CD4-positive, alpha-beta T cell treated with Interleukin-6 for 4 hours (primary cell): ENCODE results near the gene NUP62CL.

Experiments used
- DNase-seq: peaks from one replicate; pipeline ENCODE4 v3.0.0-alpha.2; 2020; ENCODE audit warnings: mixed read lengths

NUP62CL gene

DNA sequence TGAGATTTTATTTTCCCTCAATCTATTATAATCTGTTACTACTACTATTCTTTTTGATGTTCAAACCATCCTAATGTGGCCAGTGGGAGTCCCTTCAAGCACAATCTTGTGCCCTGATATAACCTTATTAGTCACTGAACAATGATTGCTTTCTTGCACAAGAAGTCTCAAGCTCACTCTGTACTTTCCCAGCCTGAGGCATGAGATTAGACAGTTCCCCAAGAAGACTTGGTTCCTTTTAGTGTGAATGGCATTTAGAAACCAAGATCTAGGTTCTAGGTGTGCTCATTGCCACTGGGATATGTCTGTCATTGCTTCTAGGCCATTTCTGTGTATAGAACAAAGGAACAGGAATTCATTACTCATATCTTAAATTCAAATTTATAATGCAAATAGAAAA is 59.6 kb downstream of the NUP62CL start:
- DNase-seq, result no peak

- no peak for DNase-seq
Measured at GRCh38 chrX:107135965-107136307, 70.3 kb downstream of the NUP62CL start.

GRCh38 chrX:107135049-107135964 is 70.9 kb downstream of the NUP62CL start:
- DNase-seq, result peak; percentile 24

DNA sequence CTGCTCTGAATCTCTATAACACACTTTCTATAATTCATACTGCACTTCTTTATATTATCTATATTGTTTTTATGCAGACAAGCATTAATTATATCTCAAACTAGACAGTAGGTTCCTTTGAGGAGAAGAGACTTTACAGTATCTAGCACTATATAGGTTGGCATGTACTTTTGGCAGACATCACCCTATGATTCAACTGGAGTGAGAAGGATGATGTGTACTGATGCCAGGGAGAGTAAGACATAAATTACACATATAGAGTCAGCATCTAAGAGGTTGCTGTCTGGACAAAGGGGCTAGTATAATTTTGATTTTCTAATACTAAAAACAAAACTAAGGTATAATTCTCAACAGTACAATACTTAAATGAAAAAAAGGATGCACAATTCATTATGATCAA is 82.5 kb downstream of the NUP62CL start:
- no peak for DNase-seq

DNA sequence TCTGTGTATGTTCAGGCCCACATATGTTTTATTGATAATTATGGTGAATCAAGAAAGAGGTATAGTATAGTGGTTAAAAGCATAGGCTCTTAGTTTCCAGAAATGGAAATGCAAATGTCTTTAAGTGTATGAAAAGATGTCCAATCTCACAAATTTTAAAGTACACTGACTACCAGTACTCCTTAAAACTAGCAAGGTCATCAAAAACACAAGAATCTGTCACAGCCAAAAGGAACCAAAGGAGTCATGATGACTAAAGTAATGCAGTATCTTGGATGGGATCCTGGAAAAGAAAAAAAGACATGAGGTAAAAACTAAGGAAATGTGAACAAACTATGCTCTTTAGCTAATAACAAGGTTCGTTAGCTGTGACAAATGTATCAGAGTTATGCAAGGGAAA is 87.0 kb downstream of the NUP62CL start:
- DNase-seq, result no peak

DNA sequence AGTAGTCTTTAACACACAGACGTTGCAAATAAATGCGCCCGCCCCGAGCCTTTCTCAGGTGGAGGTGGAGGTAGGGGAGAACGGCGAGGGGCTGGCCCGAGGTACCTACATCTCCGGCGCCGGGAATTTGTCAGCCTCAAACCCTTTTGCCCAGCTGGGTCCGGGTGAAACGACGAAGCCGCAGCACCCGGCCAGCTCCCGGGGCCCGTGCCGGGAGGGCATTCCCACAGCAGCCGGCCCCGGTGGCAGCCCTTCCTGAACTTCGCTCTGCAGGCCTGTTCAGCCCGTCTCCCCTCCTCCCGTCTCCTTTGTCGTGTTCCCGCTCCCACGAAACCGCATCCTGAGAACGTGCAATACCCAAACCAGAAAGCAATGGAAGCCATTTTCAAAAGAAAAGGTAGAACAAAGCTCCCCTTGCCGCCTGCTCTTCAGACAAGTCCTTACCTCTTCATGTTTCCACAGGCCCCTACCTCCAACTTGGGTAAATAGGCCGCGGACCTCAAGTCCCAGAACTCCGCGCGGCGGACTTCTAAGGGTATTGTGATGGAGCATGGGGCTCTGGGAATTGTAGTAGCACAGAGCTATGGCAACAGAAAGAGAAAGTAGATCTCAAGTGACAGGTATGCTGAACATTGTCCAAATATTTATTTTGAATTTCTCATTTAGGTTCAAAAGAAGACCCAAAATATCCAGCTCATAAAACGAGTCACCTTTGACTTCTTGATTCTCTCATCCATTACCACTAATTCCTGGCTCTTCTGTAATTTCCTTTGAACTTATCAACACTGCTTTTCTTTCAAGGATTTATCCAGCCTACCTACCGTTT is 87.7 kb downstream of the NUP62CL start, which contains the start of gene RBM41:
TSS of gene RBM41 (minus strand) at position 501 of the 826 bp plus-strand sequence. CDS start at position 452, 49 bp downstream.
- peak; percentile 75 for DNase-seq

DNA sequence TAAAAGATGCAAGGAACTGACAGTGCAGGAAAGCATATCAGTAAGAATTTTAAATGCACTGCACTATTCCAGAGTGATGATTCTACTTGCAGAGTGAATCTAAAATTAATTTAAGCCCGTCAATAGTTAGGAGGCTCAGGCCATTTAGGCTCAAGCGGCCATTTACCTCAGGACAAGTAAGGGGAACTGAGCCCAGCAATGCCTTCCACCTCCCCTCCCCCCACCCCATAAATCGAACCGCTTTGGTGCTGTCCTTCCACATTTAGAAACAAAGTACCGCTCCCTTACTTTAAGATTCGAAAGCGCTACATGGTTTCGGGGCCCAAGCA is 88.3 kb downstream of the NUP62CL start:
- no peak for DNase-seq

- DNase-seq, result no peak
Measured at GRCh38 chrX:107107459-107107858, 98.8 kb downstream of the NUP62CL start.

- DNase-seq, result no peak
Measured at GRCh38 chrX:107102980-107103379, 103.3 kb downstream of the NUP62CL start.

- DNase-seq, result no peak
Measured at GRCh38 chrX:107076158-107076557, 130.1 kb downstream of the NUP62CL start.
